T-helper 2 cell treated with Interferon-gamma antibody and Interleukin-4, amounts not matched to agents 5 μg/mL and 100 μg/mL, for 36 hours (primary cell): ENCODE data around the gene CCT7.

Source experiments
- DNase-seq: peaks from one replicate; pipeline ENCODE4 v3.0.0; 2021; ENCODE audit warnings: low spot score
- H3K27ac Mint-ChIP-seq: one replicate; pipeline ENCODE4 v1.8.0; 2021; ENCODE audit warnings: mild to moderate bottlenecking, mixed read lengths
- H3K27me3 Mint-ChIP-seq: one replicate; pipeline ENCODE4 v1.8.0; 2021; ENCODE audit warnings: low read depth, mixed read lengths
- H3K36me3 Mint-ChIP-seq: one replicate; pipeline ENCODE4 v1.8.0; 2021; ENCODE audit warnings: low read depth, mixed read lengths
- H3K4me1 Mint-ChIP-seq: one replicate; pipeline ENCODE4 v1.8.0; 2021; ENCODE audit warnings: low read depth, mixed read lengths
- H3K4me3 Mint-ChIP-seq: one replicate; pipeline ENCODE4 v1.8.0; 2022; ENCODE audit warnings: mild to moderate bottlenecking, moderate library complexity, mixed read lengths
- H3K9me3 Mint-ChIP-seq: one replicate; pipeline ENCODE4 v1.8.0; 2021; ENCODE audit warnings: mixed read lengths

The CCT7 gene

DNA sequence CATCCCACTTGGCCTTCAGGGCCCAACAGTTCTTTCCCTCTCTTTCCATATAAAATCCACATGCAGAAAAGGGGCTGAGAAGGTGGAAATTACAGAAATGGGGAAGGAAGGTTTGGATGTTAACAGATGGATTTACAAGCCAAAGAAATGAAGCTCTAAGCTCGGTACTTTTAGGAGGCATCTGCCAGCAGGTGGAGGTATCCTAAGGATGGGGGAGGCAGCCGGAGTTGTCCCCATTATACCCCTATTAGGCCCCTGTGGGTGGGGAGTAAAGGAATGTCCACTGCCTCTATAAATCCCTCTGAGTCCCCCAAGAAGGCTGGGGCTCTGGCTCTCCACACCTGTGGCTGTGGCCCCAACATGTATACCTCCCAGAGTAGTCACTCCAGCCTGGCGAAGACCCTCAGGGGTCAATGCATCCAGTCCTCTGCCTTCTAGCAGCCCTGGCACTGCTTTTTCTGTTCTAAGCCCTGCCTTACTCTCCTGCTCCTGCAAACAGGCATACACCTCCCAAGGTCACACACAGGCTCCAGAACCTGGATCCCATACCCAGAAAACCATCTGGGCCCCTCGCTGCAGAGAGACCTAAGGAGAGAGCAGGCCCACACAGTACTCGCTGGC is 48.9 kb downstream of the CCT7 start:
- peaks cover 3% of the 10 kb centered on the region for H3K27me3 Mint-ChIP-seq
- H3K4me3 Mint-ChIP-seq: peak overlapping the region; percentile 81
- no peak overlapping the region for H3K27ac Mint-ChIP-seq
- peaks cover 12% of the 10 kb centered on the region for H3K4me1 Mint-ChIP-seq
- no peak for DNase-seq
- no peaks in the 10 kb centered on the region for H3K9me3 Mint-ChIP-seq
- H3K36me3 Mint-ChIP-seq: no peaks in the 10 kb centered on the region

DNA sequence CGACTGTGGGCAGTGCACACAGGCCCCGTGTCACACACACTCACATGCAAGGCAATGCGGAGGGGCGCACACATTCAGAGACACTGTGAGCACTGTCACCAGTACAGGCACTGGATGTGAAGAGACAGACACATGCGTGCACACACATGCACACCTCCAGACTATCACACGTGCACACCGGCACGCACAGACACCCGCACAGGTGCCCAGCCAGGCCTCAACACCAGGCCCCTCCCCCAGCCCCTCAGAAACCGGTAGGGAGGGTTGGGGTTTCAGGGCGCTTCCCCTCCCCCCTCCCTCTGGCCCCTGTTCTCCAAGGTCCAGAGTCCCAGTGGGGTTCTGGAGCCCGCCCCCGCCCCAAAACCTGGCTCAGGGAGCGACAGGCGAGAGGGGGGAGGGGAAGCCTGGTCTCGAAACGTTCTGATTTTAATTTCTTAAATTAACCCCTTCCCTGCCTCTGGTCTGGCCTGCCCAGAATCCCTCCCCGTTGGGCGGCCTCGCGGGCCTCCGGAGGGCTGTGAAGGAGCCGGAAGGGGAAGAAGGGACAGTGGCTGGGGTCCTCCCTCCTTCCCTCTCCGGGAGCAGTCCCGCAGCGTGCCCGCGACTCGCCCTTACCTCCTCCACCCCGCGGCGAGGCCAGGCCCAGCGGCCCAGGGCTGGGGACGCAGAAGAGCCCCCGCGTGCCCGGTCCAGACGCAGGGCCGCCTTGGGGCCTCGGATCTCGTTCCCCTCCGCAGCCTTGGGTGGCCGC is 49.6 kb downstream of the CCT7 start:
- peak overlapping the region; percentile 81 for H3K4me3 Mint-ChIP-seq
- peaks cover 12% of the 10 kb centered on the region for H3K4me1 Mint-ChIP-seq
- no peak for DNase-seq
- H3K36me3 Mint-ChIP-seq: no peaks in the 10 kb centered on the region
- no peaks in the 10 kb centered on the region for H3K9me3 Mint-ChIP-seq
- H3K27ac Mint-ChIP-seq: peak overlapping the region; percentile 27
- peaks cover 10% of the 10 kb centered on the region for H3K27me3 Mint-ChIP-seq

DNA sequence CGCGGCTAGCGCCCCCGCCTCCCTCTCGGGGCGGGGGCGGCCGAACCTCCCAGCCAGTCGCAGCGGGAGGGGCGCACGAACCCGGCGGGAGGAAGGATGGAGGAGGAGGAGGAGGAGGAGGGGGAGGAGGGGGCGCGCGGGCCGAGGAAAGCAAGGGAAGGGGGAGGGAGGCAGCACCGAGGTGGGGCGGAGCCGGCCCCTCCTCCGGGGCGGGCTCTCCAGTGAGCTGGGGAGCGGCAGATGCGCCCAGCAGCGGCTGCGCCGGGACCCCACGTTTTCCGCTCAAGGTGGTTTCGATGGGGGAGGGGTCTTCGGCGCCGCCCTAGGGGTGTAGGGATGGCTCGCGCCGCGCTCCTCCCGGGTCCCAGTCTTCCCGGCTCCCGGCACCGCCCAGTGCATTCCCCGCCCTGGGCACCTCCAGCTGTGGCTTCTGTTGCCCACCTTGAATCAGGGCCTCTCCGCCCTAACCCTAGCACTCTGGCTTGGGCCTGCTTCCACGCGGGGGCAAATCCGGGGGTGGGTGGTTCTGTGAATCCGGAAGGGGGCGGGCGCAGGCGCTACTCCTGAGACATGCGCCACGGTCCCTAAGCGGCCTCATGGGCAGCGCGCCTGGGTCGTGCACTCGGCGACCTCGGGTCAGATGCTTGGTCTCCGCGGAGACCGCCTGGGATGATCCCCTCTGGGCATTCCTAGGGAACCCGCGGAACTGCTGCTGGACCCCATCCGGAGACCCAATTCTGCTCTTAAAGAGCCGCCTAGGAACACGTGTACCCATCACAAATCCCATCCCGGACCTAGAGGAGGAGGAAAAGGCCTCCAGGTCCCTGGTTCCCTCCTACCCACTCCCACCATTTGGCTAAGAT is 50.4 kb downstream of the CCT7 start, which contains the start of gene FBXO41:
FBXO41 (minus strand) TSS at position 183 of the 863 bp plus-strand sequence. CDS start 14,848 bp downstream, outside the sequence.
- Mint-ChIP-seq H3K27ac (peak within 1 kb of the TSS; percentile 27), H3K27me3 (peaks cover 18% of the 10 kb centered on the region), H3K9me3 (no peaks in the 10 kb centered on the region), H3K4me3 (peak within 1 kb of the TSS; percentile 81), H3K4me1 (peaks cover 12% of the 10 kb centered on the region), H3K36me3 (no peaks in the 10 kb centered on the region)
- DNase-seq: peak; percentile 73

DNA sequence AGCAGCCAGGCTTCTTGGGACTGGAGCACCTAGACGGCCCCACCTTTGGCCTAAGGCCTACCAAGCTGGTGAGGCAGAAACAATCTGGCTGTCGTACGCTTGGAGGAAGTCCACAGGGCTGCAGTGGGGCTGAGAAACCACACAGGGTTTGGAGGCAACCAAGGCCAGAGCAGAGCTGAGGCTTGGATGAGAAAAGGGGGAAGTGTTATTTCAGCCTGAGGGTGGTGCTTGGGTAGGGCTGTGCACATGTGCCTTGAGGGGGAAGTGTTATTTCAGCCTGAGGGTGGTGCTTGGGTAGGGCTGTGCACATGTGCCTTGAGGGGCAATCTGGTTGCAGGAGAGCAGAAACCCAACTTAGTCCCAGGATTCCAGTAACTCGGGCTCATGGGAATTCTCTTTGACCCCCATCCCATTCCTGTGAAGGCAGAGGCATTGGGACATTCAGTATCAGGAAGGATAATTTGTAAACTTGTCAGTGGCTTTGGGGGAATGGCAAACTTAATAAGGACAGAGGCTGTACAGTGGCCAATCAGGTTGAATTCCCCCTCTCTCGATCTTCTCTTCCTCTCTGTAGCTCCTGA is 51.1 kb downstream of the CCT7 start:
- DNase-seq: no peak
- H3K27ac Mint-ChIP-seq: no peak overlapping the region

DNA sequence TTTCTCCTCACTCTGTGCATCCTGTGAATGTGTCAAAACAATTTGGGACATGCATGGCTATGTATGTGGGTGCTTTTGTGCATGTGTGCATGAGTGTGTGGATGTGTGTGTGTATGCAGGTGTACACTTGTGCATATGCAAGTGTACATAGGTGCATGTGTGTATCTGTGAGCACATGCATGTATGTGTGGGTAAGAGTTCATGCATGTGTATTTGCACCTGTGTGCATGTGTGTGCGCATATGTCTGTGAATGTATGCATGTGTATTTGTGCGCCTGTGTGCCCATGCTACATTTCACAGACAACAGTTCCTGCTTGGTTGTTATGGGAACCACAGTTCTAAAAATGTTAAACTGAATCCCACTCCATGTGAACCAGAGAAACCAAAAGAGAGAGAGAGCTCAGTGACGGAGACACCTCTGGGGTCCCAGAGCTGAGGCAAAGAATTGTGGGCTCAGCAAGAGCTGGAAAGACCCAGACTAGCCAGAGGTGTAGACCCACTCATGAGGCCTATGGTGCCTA is 52.1 kb downstream of the CCT7 start:
- no peaks in the 10 kb centered on the region for H3K36me3 Mint-ChIP-seq
- H3K9me3 Mint-ChIP-seq: no peaks in the 10 kb centered on the region
- H3K27me3 Mint-ChIP-seq: peaks cover 33% of the 10 kb centered on the region
- DNase-seq: no peak
- H3K27ac Mint-ChIP-seq: no peak overlapping the region
- H3K4me1 Mint-ChIP-seq: peaks cover 16% of the 10 kb centered on the region
- H3K4me3 Mint-ChIP-seq: peak overlapping the region; percentile 40

More for the DNA sequence above, 51.1 kb downstream of the CCT7 start:
- Mint-ChIP-seq H3K36me3 (no peaks in the 10 kb centered on the region), H3K4me1 (peaks cover 12% of the 10 kb centered on the region), H3K4me3 (peak overlapping the region; percentile 52), H3K27me3 (peaks cover 24% of the 10 kb centered on the region), H3K9me3 (no peaks in the 10 kb centered on the region)

DNA sequence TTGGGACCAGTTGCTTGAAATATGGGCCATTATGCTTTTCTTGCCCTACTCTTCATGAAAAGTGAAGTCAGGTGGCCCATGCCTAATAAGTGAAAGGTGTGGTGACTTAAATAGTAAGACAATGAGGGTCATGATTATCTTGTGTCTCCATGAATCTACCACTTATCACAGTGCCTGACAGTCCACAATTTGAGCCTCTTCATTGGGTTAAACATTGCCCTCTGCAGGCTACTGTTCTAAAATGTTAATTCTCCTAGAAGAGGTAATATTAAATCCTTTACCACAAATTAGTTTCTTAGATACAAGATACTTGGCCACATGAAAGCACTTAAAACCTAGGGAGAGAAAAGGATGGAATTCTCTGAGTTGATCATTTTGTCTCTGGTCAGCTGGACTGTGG is 55.2 kb downstream of the CCT7 start:
- Mint-ChIP-seq H3K36me3 (no peaks in the 10 kb centered on the region), H3K27me3 (peaks cover 50% of the 10 kb centered on the region)
- DNase-seq: no peak

DNA sequence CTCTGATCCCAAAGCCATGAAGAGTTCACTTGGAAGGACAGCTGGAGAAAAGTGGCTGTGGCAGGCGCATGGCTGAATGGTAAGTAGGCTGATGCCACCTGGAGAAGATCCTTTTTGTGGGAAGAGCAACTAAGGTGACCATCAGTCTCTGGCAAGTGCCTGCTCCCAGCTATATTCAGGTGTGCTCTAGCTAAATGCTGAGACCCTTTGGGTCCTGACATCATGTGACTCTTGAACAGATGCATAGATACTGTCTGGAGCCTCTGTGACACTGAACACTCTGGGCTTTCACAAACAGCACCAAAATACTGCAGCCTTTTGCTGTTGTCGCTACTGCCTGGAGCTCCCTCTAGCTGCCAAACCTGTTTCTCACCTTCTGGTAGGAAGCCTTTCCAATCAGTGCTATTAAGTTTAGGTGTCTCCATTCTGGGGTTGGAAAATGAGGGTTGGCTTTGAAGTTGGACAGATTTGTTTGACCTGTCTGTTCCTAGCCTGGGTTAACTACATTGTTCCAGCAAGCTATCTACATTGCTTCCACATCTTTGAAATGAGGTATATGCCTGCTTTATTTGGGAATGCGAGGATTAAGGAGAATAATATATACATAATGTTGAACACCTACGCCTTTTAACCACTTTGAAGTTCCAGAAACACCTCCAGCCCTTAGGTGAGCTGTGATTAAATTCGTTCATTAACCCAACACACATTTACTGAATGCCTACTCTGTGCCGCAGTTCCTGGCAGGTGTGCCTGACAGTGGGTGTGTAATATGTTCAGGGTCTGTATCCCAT is 56.1 kb downstream of the CCT7 start:
- DNase-seq: peak; percentile 36
- H3K27me3 Mint-ChIP-seq: peaks cover 58% of the 10 kb centered on the region
- H3K4me3 Mint-ChIP-seq: no peak overlapping the region
- no peaks in the 10 kb centered on the region for H3K9me3 Mint-ChIP-seq
- no peak overlapping the region for H3K27ac Mint-ChIP-seq
- no peaks in the 10 kb centered on the region for H3K36me3 Mint-ChIP-seq
- H3K4me1 Mint-ChIP-seq: peaks cover 5% of the 10 kb centered on the region

More for the DNA sequence above, 55.2 kb downstream of the CCT7 start:
- no peak overlapping the region for H3K27ac Mint-ChIP-seq
- peaks cover 6% of the 10 kb centered on the region for H3K4me1 Mint-ChIP-seq
- H3K4me3 Mint-ChIP-seq: no peak overlapping the region
- no peaks in the 10 kb centered on the region for H3K9me3 Mint-ChIP-seq

DNA sequence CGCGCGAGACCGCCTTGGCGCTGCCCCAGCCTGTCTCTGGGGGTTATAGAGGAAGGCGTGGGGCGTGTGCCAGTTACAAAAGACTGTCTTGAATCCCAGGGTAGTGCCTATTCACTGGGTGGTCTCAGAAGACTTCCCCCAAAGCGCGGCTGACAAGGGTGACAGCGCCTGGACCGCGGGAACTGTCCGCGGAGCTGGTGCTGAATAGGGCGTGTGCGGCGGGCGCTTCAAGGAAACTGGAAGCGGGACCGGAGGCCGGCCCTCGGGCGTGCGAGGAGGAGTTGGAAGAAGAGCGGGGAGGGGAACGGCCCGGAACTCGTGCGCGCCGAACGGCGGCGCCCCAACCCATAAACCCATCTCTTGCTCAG is 57.0 kb downstream of the CCT7 start:
- H3K27me3 Mint-ChIP-seq: peaks cover 66% of the 10 kb centered on the region
- peak; percentile 61 for DNase-seq

DNA sequence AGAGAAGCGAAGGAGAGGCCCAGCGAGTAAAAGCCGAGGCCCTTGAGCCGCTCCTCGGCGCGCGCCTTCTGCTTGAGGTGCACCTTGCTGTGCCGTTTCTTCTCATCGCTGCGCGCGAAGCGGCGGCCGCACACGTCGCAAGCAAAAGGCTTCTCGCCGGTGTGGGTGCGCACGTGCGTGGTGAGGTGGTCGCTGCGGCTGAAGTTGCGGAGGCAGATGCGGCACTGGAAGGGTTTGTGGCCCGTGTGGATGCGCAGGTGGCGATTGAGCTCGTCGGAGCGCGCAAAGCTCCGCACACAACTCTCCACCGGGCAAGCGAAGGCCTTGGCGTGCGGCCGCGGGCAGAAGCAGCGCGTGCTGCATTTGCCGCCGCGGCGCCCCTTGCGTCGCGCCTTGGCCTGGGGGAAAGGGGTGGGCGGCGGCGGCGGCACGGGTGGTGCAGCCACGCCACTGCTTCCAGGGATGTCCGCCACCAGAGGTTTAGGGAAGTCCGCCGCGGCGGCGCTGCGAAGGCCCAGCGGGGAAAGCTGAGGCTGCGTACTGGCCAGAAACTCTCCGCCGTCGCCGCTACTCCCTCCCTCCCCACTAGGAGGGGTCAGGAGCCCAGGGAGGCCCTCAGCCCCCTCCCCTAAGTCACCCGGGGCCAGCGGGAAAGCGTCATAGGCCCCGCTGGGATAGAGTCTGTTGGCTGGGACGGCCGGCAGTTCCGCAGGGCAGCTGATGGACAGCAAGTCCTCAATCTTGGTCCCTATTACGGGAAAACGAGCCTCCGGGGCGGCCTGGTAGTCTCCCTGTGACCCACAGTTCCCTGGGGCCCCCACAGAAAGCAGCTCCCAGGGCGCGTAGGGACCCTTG is 57.6 kb downstream of the CCT7 start:
- no peaks in the 10 kb centered on the region for H3K9me3 Mint-ChIP-seq
- peaks cover 71% of the 10 kb centered on the region for H3K27me3 Mint-ChIP-seq
- no peak for DNase-seq
- H3K4me1 Mint-ChIP-seq: peaks cover 4% of the 10 kb centered on the region
- no peak overlapping the region for H3K27ac Mint-ChIP-seq
- H3K4me3 Mint-ChIP-seq: peak overlapping the region; percentile 65
- H3K36me3 Mint-ChIP-seq: no peaks in the 10 kb centered on the region

More for the DNA sequence above, 57.0 kb downstream of the CCT7 start:
- Mint-ChIP-seq H3K9me3 (no peaks in the 10 kb centered on the region), H3K36me3 (no peaks in the 10 kb centered on the region), H3K27ac (no peak overlapping the region), H3K4me3 (peak overlapping the region; percentile 65), H3K4me1 (peaks cover 4% of the 10 kb centered on the region)

DNA sequence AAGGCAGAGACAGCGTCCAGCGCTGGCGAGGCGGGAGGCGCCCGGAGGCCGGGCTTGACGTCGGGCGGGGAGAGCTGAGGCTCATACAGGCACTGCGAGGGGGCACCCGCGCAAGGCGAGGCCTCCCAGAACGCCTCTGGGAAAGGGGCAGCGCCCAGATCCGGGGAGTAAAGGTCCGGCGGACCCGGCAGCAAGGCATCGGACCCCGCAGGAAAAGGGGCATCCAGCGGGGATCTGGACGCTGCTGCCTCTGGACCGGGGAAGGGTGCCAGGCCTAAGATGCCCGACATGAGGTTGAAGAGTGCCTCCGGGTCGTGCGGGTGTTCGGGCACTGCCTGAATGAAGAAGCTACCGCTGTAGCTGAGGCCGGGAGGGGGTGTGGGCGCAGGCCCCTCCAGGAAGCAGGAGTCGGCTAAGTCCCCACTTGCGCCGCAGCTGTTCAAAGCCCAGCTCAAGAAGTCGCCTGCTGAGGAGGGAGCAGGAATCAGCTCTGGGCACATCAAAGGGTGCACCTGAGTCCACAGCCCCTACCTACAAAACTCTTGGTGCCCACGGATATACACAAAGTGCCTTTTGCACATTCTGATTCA is 58.3 kb downstream of the CCT7 start:
- H3K27me3 Mint-ChIP-seq: peaks cover 76% of the 10 kb centered on the region
- peak overlapping the region; percentile 44 for H3K4me3 Mint-ChIP-seq
- peaks cover 4% of the 10 kb centered on the region for H3K4me1 Mint-ChIP-seq
- no peak overlapping the region for H3K27ac Mint-ChIP-seq
- H3K9me3 Mint-ChIP-seq: no peaks in the 10 kb centered on the region
- DNase-seq: no peak
- H3K36me3 Mint-ChIP-seq: no peaks in the 10 kb centered on the region

DNA sequence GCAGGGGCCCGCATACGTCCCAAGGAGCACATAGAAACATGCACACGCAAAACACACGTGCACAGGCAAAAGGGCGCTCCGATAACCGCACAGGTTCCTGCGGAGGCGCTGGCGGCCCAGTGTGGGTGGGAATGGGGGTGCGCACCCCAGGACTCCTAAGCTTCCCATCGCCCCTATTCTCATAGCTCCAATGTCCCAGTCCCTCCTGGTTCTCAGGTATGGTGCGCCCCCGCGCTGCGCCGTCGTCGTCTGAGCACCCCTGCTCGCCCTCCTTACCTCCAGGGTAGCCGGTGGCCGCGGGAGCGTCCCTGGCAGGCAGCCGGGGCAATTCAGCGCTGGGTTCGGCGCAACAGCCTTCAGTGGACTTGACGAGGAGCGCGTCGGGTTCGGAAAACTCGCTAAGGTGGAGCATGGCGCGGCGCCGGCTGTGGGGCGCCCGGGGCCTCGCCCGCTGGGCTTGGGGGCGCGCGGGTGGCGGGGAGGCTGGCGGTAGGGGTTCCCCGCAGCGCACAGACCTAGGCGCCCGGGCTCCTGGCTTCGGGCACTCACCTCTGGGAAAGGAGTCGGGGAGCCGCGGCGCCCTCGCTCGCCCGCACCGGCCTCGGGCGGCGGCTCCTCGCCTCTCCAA is 58.9 kb downstream of the CCT7 start:
- Mint-ChIP-seq H3K27me3 (peaks cover 82% of the 10 kb centered on the region), H3K36me3 (no peaks in the 10 kb centered on the region), H3K4me1 (peaks cover 4% of the 10 kb centered on the region), H3K27ac (no peak overlapping the region), H3K9me3 (no peaks in the 10 kb centered on the region), H3K4me3 (peak overlapping the region; percentile 44)
- peak; percentile 5 for DNase-seq
